ENCODE results near the gene EYS. TPM values are rescaled to one million over a fixed set of nuclear protein-coding genes. Genes with fewer than 3 reads are reported as not detected.

Gene EYS
- total RNA-seq, 1 donor from 2014 or later, result not detected

DNA sequence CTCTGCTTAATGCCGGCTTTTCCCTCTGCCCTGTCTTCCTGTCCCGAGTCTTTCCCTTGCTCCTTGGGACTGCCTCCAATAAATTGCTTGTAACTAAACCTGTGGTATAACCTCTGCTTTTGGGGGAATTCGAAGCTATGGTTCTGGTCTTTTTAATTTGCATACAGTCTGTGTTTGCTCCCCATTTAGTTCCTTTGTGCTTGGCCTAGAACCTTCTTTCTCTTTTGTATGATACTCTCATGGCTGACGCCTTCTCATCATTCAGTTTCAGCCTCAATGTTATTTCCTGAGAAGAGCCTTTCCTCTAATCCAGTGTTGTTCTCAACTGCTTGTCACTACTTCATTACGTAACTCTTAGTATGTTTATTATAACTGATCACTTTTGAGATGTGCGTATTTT, 1823.4 kb downstream of the EYS start:
- Histone ChIP-seq H3K27me3 (ENCODE audit: low read depth) (no peaks in the 10 kb centered on the region), H3K4me3 (no peak overlapping the region), H3K9me3 (no peaks in the 10 kb centered on the region), H3K27ac (no peak overlapping the region), H3K36me3 (no peaks in the 10 kb centered on the region), H3K4me1 (no peaks in the 10 kb centered on the region)
- TF ChIP-seq, protein P1, sequence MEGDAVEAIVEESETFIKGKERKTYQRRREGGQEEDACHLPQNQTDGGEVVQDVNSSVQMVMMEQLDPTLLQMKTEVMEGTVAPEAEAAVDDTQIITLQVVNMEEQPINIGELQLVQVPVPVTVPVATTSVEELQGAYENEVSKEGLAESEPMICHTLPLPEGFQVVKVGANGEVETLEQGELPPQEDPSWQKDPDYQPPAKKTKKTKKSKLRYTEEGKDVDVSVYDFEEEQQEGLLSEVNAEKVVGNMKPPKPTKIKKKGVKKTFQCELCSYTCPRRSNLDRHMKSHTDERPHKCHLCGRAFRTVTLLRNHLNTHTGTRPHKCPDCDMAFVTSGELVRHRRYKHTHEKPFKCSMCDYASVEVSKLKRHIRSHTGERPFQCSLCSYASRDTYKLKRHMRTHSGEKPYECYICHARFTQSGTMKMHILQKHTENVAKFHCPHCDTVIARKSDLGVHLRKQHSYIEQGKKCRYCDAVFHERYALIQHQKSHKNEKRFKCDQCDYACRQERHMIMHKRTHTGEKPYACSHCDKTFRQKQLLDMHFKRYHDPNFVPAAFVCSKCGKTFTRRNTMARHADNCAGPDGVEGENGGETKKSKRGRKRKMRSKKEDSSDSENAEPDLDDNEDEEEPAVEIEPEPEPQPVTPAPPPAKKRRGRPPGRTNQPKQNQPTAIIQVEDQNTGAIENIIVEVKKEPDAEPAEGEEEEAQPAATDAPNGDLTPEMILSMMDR (IDR thresholded peaks at IDR 0.05), result no peak
- DNase-seq (no peak), ATAC-seq (no peak)
- intact Hi-C loops (cut with DNase I), result no loop called here

DNA sequence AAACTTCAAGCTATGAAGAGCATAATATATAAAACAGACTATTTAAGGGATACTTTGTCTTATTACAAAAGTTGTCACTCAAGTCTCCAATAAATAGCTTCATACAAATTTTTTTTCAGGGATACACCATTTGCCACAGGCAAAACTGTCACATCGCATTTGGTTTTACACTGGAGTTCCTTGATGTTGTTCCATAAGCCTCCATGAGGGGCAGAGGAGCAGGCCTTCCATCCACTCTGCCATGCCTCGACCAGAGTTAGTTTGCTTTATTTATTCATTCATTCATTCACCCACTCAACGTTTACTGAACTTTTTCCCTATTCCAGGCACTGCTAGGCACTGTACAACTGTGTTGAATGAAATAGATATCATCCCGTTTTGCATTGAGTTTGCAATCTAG, 1824.8 kb downstream of the EYS start:
- no peak overlapping the region for H3K27ac ChIP-seq
- no peaks in the 10 kb centered on the region for H3K27me3 ChIP-seq (ENCODE audit: low read depth)
- ATAC-seq (no peak), DNase-seq (no peak)
- intact Hi-C loops (cut with DNase I), result no loop called here
- TF ChIP-seq, protein P1 (IDR thresholded peaks at IDR 0.05), result no peak
- no peaks in the 10 kb centered on the region for H3K36me3 ChIP-seq
- H3K4me1 ChIP-seq, result no peaks in the 10 kb centered on the region
- no peaks in the 10 kb centered on the region for H3K9me3 ChIP-seq
- no peak overlapping the region for H3K4me3 ChIP-seq

DNA sequence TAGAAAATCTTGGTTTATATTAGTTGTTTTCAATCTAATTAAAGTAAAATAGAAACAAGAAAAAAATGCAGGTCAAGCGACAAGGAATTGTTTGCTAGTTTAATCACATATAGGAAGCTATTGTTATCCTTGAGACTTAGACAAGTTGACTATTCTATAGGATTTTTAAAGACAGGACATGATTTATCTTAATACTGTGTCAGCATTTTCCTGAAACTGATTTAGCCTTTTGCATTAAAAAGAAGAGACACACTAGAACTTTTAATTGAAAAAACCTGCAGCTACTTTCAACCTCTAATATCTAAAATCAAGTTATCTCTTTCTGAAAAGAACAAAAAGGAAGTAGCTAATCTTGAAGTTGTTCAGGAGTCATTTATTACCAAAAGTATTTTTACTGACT, 1825.2 kb downstream of the EYS start:
- Histone ChIP-seq H3K9me3 (no peaks in the 10 kb centered on the region), H3K4me1 (no peaks in the 10 kb centered on the region), H3K36me3 (no peaks in the 10 kb centered on the region), H3K4me3 (no peak overlapping the region), H3K27me3 (ENCODE audit: low read depth) (no peaks in the 10 kb centered on the region), H3K27ac (no peak overlapping the region)
- TF ChIP-seq, protein P1 (IDR thresholded peaks at IDR 0.05), result no peak
- intact Hi-C loops (cut with DNase I), result no loop called here
- no peak for DNase-seq
- no peak for ATAC-seq

DNA sequence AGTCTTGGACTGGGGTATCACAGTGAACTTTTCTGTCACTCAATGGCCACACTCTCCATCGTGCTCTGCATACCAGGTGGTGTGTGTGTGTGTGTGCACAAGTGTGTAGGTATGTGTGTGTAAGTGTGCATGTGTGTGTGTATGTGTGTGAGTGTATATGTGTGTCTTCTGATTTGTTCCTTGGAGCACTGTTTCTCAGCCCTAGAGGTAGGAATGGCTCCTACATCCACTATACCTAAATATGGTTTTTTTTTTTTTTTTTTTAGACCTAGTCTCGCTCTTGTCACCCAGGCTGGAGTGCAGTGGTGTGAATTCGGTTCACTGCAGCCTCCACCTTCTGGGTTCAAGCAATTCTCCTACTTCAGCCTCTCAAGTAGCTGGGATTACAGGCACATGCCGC, 1834.8 kb downstream of the EYS start:
- no peak overlapping the region for H3K4me3 ChIP-seq
- intact Hi-C loops (cut with DNase I), result no loop called here
- ATAC-seq, result peak in 1 of 2 donors; percentile 13

DNA sequence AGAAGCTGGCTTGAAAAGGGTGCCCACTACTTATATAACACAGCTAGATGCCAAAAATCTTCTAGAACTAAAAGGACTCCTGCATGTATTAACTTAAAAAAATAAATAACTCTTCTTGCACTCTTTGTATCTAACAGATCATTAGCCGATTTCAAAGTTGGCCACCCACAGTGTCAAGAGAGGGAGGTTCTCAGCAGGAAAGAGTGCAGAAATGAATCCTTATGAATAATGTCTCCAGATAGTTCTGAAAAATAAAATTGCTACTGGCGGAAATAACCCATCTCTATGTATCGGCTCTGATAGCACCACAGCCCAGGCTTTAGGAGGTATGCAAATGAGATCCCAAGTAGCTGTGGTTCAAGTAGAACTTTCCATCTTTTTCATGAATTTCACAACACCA, 1838.7 kb downstream of the EYS start:
- no peaks in the 10 kb centered on the region for H3K9me3 ChIP-seq
- DNase-seq (no peak), ATAC-seq (no peak)
- no peak overlapping the region for H3K4me3 ChIP-seq
- TF ChIP-seq, protein P1 (IDR thresholded peaks at IDR 0.05), result no peak
- H3K4me1 ChIP-seq, result no peaks in the 10 kb centered on the region
- no peaks in the 10 kb centered on the region for H3K27me3 ChIP-seq (ENCODE audit: low read depth)
- no peak overlapping the region for H3K27ac ChIP-seq
- intact Hi-C loops (cut with DNase I), result no loop called here
- H3K36me3 ChIP-seq, result no peaks in the 10 kb centered on the region

More for the DNA sequence above, 1834.8 kb downstream of the EYS start:
- Histone ChIP-seq H3K4me1 (no peaks in the 10 kb centered on the region), H3K27me3 (ENCODE audit: low read depth) (no peaks in the 10 kb centered on the region), H3K27ac (no peak overlapping the region), H3K36me3 (no peaks in the 10 kb centered on the region), H3K9me3 (no peaks in the 10 kb centered on the region)
- no peak for DNase-seq
- TF ChIP-seq, protein P1 (IDR thresholded peaks at IDR 0.05), result no peak
